ENCODE results near the gene ESPNL.

ESPNL gene

GRCh38 chr2:238130696-238131628 is 30.8 kb downstream of the ESPNL start:
- DNase-seq = no peak

- no peak for DNase-seq
These were observed 31.8 kb downstream of the ESPNL start for GRCh38 chr2:238131761-238132462.

GRCh38 chr2:238132463-238133450 is 32.6 kb downstream of the ESPNL start:
- no peak for DNase-seq

GRCh38 chr2:238133499-238134392 is 33.6 kb downstream of the ESPNL start:
- no peak for DNase-seq

- no peak for DNase-seq
These were observed 34.2 kb downstream of the ESPNL start for GRCh38 chr2:238134393-238134785.

GRCh38 chr2:238135601-238136150 is 35.5 kb downstream of the ESPNL start:
- no peak for DNase-seq

GRCh38 chr2:238136820-238137537 is 36.8 kb downstream of the ESPNL start:
- no peak for DNase-seq

- no peak for DNase-seq
These were observed 37.7 kb downstream of the ESPNL start for GRCh38 chr2:238137885-238138284.

GRCh38 chr2:238138331-238139195 is 38.4 kb downstream of the ESPNL start, which contains the start of gene KLHL30:
Gene KLHL30, plus strand, starts transcription at chr2:238138668. Its CDS starts 2,087 bp downstream, at chr2:238140755.
- no peak for DNase-seq

- peak; percentile 68 for DNase-seq
These were observed 39.3 kb downstream of the ESPNL start for GRCh38 chr2:238139196-238140039.

GRCh38 chr2:238140040-238140439 is 39.9 kb downstream of the ESPNL start:
- DNase-seq = no peak

GRCh38 chr2:238140721-238141540 is 40.8 kb downstream of the ESPNL start:
- DNase-seq = no peak

- no peak for DNase-seq
These were observed 41.6 kb downstream of the ESPNL start for GRCh38 chr2:238141541-238142318.

GRCh38 chr2:238142382-238143205 is 42.5 kb downstream of the ESPNL start:
- DNase-seq = no peak

- no peak for DNase-seq
These were observed 43.3 kb downstream of the ESPNL start for GRCh38 chr2:238143239-238143951.

All from activated CD8-positive, alpha-beta memory T cell treated with anti-CD3 and anti-CD28 coated beads for 24 hours (primary cell).